Cardiac muscle cell (in vitro differentiated cells and primary cell): Measurements from ENCODE around the gene TNK1. TPM values are rescaled to one million over a fixed set of nuclear protein-coding genes. Genes with fewer than 3 reads are reported as not detected.

ENCODE experiments used
- DNase-seq, 2 donors: peaks; one replicate each; pipeline versions ENCODE4 v3.0.0 to v3.0.0-alpha.2; 2010 to 2017; ENCODE audit warnings: low read depth in 1 of 2, low spot score in 1 of 2
- H3K27ac ChIP-seq: fragments of 200-600 bp; sonication (generic); 2 replicates; pipeline ENCODE4 v1.5.1; 2016
- H3K27me3 ChIP-seq: fragments of 200-600 bp; sonication (generic); 2 replicates; pipeline ENCODE4 v1.6.0; 2016; ENCODE audit warnings: control low read depth
- H3K36me3 ChIP-seq: fragments of 200-600 bp; sonication (generic); 2 replicates; pipeline ENCODE4 v1.5.1; 2016; ENCODE audit warnings: control low read depth
- H3K4me1 ChIP-seq: fragments of 200-600 bp; sonication (generic); 2 replicates; pipeline ENCODE4 v1.8.1; 2017; ENCODE audit warnings: low read depth, mild to moderate bottlenecking, mixed run types
- H3K4me3 ChIP-seq: fragments of 200-600 bp; sonication (generic); 2 replicates; pipeline ENCODE4 v1.5.1; 2016; ENCODE audit warnings: mild to moderate bottlenecking
- H3K9me3 ChIP-seq: fragments of 200-600 bp; sonication (generic); 2 replicates; pipeline ENCODE4 v1.5.1; 2017; ENCODE audit warnings: low read depth, mild to moderate bottlenecking, control low read depth
- polyA plus RNA-seq: library from polyadenylated mRNA; unstranded; fragments of >200 nt; fragmentation: Nextera tagmentation; extraction: Ambion mirVana; gene quantifications from 2 replicates; pipeline ENCODE4 v1.2.1, GENCODE V29; 2016
- total RNA-seq: library from RNA; depleted of rRNA; stranded (reverse); fragments of >200 nt; gene quantifications from 2 replicates; pipeline ENCODE4 v1.2.3, GENCODE V29; 2016
- TF ChIP-seq, protein P1 (sequence below): IDR thresholded peaks from 2 replicates; pipeline ENCODE4 v1.5.1; 2012; ENCODE audit warnings: low read depth, mild to moderate bottlenecking, low read length

Gene TNK1
- total and polyA plus RNA-seq, 2 experiments from 2014 or later, result 2.6 to 2.9 TPM

DNA sequence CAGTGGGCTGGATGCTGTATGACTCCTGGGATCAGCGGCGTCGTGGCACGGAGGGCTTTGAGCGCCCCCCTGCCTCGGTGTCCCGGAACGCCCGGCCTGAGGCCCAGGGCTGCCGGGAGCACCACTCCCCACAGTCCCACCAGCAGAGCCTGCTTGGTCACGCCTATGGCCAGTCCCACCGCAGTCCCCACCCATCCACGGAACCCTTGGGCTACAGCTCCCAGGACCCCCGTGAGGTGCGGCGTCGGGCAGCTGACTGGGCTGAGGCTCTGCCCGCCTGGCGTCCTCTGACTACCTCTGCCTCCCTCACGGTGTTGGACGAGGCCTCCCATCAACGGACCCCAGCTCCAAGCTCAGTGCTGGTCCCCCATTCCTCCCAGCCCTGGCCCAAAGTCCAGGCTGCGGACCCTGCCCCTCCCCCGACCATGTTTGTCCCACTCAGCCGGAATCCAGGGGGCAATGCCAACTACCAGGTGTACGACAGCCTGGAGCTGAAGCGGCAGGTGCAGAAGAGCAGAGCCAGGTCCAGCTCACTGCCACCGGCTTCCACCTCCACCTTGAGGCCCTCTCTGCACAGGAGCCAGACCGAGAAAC, 46.1 kb downstream of the TNK1 start:
- no peaks in the 10 kb centered on the region for H3K27me3 ChIP-seq
- no peak overlapping the region for H3K27ac ChIP-seq
- TF ChIP-seq, protein P1, sequence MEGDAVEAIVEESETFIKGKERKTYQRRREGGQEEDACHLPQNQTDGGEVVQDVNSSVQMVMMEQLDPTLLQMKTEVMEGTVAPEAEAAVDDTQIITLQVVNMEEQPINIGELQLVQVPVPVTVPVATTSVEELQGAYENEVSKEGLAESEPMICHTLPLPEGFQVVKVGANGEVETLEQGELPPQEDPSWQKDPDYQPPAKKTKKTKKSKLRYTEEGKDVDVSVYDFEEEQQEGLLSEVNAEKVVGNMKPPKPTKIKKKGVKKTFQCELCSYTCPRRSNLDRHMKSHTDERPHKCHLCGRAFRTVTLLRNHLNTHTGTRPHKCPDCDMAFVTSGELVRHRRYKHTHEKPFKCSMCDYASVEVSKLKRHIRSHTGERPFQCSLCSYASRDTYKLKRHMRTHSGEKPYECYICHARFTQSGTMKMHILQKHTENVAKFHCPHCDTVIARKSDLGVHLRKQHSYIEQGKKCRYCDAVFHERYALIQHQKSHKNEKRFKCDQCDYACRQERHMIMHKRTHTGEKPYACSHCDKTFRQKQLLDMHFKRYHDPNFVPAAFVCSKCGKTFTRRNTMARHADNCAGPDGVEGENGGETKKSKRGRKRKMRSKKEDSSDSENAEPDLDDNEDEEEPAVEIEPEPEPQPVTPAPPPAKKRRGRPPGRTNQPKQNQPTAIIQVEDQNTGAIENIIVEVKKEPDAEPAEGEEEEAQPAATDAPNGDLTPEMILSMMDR, result no peak
- no peak for DNase-seq
- H3K4me1 ChIP-seq, result no peaks in the 10 kb centered on the region
- H3K36me3 ChIP-seq, result no peaks in the 10 kb centered on the region
- H3K9me3 ChIP-seq, result no peaks in the 10 kb centered on the region
- H3K4me3 ChIP-seq, result no peak overlapping the region

DNA sequence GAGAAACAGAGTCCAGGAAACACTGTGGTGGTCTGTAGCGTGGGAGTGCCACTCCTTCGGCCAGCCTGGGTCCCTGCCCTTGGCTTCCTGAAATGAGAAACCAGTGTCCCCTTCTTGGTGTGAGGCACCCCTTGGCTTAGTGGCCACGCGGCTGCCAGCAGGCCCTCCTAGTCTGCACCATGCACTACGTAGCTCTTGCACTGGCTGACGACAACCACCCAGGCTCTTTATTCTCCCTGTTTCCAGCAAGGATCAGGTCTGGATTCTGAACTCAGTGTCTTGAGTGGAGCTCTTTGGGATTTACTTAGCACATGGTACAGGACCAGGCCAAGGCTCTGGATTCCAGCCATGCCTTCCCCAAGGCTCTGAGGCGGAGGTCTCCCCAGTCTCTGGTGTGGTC, 46.7 kb downstream of the TNK1 start:
- no peak for DNase-seq
- H3K27ac ChIP-seq, result no peak overlapping the region
- H3K4me1 ChIP-seq, result no peaks in the 10 kb centered on the region
- TF ChIP-seq, protein P1, result no peak
- H3K9me3 ChIP-seq, result no peaks in the 10 kb centered on the region
- H3K36me3 ChIP-seq, result no peaks in the 10 kb centered on the region
- no peaks in the 10 kb centered on the region for H3K27me3 ChIP-seq
- H3K4me3 ChIP-seq, result no peak overlapping the region

DNA sequence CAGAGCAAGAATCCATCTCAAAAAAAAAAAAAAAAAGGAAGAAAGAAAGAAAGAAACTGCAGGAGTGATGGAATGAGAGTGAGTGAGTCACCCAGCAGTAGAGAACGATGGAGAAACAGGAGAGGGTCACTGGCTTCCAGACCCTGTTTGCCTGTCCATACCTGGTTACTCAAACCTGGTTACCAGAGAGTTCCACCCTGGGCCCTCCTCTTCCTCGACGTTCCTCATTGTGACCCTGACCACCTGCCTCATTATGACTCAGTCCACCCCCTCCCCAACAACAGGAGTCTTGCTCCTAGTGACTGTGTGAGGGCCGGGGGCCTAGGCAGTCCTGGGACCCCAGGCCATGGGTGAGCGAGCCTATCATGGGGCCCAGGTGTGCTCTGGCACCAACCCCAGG, 47.7 kb downstream of the TNK1 start, which contains the start of gene SPEM3:
TSS of gene SPEM3 (plus strand) at position 301 of the 400 bp plus-strand sequence. CDS start at position 347, 46 bp downstream.
- no peak for DNase-seq
- Histone ChIP-seq H3K9me3 (no peaks in the 10 kb centered on the region), H3K36me3 (no peaks in the 10 kb centered on the region), H3K4me3 (no peak within 1 kb of the TSS), H3K4me1 (no peaks in the 10 kb centered on the region), H3K27ac (no peak within 1 kb of the TSS), H3K27me3 (no peaks in the 10 kb centered on the region)
- TF ChIP-seq, protein P1, result no peak

DNA sequence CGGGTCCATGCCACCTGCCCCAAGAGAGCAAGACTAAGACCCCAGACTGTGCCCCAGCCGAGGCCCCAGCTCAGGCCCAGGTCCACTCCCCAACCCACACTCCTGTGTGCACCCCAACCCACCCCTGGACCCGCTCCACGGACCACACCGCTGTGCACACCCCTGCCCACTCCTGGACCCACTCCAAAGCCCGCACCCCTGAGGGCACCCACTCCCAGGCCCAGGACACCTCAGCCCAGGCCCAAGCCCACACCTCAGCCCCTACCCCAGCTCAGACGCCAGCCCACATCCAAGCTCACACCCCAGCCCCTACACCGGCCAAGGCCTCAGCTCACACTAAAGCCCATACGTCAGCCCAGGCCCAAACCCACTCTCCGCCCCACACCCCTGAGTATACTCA, 48.8 kb downstream of the TNK1 start:
- Histone ChIP-seq H3K9me3 (no peaks in the 10 kb centered on the region), H3K4me1 (no peaks in the 10 kb centered on the region)

DNA sequence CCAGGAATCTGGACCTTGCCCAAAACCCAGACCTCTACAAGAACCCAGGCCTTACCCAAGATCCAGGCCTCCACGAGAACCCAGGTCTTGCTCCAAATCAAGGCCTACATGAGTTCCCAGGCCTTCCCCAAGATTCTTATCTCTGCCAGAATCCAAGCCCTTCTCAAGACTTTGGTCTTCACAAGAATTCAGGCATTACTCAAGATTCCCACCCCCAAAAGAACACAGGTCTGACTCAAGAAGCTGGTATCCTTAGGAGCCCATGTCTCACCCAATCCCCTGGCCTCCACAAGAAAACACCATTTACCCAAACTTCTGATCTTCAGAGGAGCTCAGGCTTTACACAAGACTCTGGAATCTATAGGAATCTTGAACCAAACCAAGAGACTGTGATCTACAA, 50.3 kb downstream of the TNK1 start:
- Histone ChIP-seq H3K36me3 (no peaks in the 10 kb centered on the region), H3K27me3 (no peaks in the 10 kb centered on the region), H3K4me3 (no peak overlapping the region), H3K9me3 (no peaks in the 10 kb centered on the region), H3K27ac (no peak overlapping the region), H3K4me1 (no peaks in the 10 kb centered on the region)
- TF ChIP-seq, protein P1, result no peak
- DNase-seq, result no peak

More for the DNA sequence above, 48.8 kb downstream of the TNK1 start:
- Histone ChIP-seq H3K4me3 (no peak overlapping the region), H3K36me3 (no peaks in the 10 kb centered on the region), H3K27me3 (no peaks in the 10 kb centered on the region), H3K27ac (no peak overlapping the region)
- TF ChIP-seq, protein P1, result no peak
- DNase-seq, result no peak

DNA sequence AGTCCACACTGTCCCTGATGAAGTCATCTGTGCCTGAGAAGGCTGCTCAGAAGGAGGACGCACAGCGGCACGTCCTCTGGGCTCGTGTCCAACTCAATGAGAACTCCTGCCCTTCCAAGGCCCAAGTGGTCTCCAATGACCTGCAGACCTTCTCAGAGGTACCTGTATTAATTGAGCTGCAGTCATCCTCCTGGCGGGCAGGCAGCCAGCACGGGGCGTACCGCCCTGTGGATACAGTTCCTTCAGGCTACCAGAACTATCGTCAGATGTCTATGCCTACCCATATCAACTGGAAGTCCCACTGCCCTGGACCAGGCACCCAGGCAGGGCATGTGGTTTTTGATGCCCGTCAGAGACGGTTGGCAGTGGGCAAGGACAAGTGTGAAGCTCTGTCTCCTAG, 51.4 kb downstream of the TNK1 start:
- H3K4me1 ChIP-seq, result peaks cover 2% of the 10 kb centered on the region
- TF ChIP-seq, protein P1, result no peak
- H3K27ac ChIP-seq, result no peak overlapping the region
- no peaks in the 10 kb centered on the region for H3K27me3 ChIP-seq
- DNase-seq, result no peak
- H3K9me3 ChIP-seq, result no peaks in the 10 kb centered on the region
- H3K4me3 ChIP-seq, result no peak overlapping the region
- H3K36me3 ChIP-seq, result no peaks in the 10 kb centered on the region
